DMS 273 treated with DMSO at 0.1 percent for 48 hours (cell line): ENCODE results near the gene POU5F1.
"Not testable (repeated sequence)": the region's sequence is repeated elsewhere in the genome, so short reads cannot be mapped to it uniquely, and the experiment has no call there.

ENCODE experiments used
- DNase-seq: peaks from one replicate; lab custom pipeline; 2025; lab: John Stamatoyannopoulos, UW

The POU5F1 gene

GRCh38 chr6:31190488-31190887, 20.0 kb upstream of the POU5F1 start:
- no peak for DNase-seq

- DNase-seq = not testable (repeated sequence)
These were observed 18.7 kb upstream of the POU5F1 start for GRCh38 chr6:31189223-31189622.

- DNase-seq = no peak
These were observed 17.3 kb upstream of the POU5F1 start for GRCh38 chr6:31187780-31188194.

- no peak for DNase-seq
These were observed 15.7 kb upstream of the POU5F1 start for GRCh38 chr6:31186052-31186734.

DNA sequence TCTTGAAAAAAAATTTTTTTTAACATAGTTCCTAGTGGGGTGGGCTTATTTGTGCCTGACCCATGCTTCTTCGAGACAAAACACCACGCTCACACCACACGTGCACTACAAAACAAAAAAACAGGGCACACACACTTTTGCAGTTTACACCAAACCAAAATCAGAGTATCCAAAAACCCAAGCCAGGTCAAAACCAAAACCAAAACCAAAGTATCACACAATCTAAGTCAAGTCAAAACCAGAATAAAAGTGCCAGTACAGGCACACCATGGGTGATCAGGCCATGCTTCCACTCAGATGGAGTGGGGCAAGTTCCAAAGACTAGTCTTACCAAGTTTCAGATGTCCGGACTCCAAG, 15.2 kb upstream of the POU5F1 start:
- not testable (repeated sequence) for DNase-seq

- not testable (repeated sequence) for DNase-seq
These were observed 13.4 kb upstream of the POU5F1 start for GRCh38 chr6:31183859-31184258.

DNA sequence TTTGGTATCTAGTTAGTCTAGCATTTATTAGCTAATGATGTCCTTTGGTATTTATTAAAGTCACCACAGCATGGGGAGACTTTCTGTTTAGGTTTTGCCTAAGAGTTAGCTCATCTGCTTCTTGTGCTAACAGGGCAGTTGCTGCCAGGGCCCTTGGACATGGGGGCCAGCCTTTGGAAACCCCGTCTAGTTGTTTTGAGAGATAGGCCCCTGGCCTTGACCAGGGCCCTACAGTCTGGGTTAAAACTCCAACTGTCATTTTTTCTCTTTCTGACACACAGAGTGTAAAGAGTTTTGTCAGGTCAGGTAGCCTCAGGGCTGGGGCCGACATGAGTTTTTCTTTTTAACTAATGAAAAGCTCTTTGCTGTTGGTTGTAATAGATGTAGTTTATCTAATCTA, 12.8 kb upstream of the POU5F1 start:
- not testable (repeated sequence) for DNase-seq

DNA sequence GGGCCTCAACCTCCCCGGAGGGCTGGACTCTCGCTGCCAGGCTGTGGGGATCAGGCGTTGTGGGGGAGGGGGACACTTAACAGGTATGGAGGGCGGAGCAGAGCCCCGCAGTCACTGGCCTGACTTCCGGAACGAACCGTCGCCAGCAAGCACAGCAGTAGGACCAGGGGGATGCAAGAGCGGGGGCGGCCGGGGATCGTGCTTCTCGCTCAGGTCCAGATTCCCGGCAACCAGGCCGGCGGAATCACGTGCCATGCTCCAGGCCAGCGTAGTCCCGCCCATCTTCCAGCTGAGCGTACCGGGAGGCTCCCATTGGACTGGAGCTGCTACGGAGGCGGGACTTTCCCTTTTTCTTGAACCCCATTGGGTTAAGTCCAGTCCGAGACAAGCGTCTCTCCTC, 10.0 kb upstream of the POU5F1 start:
- DNase-seq = no peak

DNA sequence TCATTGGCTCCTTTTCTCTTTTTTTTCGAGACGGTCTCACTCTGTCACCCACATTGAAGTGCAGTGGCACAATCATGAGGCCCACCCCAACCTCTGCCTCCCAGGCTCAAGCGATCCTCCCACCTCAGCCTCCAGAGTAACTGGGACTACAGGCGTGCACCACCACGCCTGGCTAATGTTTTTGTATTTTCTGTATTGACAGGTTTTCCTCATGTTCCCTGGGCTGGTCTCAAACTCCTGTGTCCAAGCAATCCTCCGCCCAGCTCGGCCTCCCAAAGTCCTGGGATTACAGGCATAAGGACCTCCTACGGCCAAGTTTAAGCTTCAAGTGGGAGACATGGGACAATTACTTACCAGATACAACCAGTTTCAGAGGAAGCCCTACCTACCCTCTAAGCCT, 9.4 kb upstream of the POU5F1 start:
- DNase-seq = no peak

DNA sequence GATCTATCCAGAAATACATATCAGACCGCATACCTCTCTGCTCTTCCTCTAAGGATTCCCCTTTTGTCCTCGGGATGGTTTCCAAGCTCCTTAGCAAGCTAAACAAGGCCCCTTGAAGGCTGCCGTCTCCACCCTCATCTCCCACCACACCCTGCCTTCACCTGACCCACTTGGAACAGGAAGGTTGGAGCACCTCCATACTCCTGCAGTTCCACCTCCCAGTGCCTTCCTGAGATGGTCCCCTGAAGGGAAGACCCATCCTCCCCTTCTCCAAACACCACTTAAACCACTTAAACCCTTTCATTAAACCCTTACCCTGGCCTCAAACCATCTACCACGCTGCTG, 8.5 kb upstream of the POU5F1 start:
- no peak for DNase-seq

DNA sequence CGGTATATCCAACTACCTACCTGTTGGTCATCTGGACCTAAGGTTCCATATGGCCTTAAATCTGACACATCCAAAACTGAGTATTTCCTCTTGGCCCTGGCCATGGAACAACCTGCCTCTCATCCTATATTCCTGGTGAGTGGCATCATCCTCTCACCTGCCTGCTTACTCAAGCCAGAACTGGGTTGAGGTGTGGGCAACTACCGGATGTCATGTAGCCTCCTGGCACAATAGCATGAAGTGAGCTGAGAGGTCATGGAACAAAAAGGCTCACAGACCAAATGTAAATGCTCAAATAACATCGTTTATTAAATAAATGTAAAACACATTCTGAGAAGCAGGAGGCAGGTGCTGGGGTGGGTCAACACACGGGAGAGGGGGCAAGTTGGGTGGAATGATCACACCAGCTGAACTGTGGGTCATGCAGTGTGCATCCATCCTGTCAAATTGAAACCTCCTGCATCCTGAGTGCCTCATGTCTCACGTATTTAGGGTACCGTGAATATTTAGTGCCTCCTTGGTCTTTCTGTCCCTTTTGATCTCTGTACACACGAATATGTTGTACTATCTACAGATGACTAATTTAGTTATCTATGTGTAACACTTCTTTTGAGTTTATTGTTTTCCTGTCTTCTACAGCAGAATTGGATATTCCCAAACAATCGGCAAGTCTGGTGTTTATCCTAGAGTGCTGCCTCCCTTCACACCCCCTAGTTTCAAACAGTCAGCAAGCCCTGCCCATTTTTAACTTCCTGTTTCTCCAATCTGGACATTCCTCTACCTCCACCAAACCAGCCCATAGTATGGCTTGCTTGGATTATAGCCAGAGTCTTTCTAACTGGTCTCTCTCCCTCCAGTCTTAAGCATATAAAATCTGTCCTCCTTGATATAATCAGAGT, 7.9 kb upstream of the POU5F1 start:
- no peak for DNase-seq

DNA sequence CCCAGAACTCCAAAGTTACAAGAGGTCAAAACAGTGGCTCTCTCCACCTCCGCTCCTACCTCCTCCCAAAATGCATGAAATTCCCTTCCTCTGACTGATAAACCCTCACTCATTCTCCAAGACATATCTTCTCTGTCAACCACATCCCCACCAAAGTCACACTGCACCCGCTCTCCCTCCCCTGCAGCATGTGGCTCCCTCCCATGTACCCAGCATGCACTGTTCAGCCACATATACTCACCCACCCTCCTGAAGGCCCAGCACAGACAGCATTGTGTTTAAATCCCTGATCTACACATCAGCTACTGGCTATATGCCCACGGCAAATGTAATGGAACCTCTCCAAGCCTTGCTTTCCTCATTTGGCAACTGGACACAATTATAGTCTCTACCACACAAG, 5.5 kb upstream of the POU5F1 start:
- no peak for DNase-seq

GRCh38 chr6:31174378-31174777, 3.9 kb upstream of the POU5F1 start:
- DNase-seq = no peak

DNA sequence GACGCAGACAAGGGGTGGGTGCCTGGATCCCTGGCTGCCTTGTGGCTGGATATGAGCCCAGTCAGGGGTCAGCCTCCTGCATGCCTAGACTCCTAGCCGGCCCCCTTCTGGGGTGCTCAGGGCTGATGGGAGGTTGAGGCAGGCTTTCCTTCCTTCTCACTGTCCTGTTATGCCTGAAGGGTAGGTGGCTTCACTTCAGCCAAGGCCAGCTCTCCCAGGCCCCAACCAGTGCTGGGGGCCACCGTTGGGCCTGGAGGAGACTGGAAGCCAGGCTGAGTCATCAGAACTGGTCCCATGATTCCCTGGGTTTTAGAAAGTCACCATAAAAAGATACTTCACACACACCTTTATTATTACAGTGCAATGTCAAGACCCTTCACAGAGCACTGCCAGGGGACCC, 2.9 kb upstream of the POU5F1 start:
- DNase-seq = no peak

DNA sequence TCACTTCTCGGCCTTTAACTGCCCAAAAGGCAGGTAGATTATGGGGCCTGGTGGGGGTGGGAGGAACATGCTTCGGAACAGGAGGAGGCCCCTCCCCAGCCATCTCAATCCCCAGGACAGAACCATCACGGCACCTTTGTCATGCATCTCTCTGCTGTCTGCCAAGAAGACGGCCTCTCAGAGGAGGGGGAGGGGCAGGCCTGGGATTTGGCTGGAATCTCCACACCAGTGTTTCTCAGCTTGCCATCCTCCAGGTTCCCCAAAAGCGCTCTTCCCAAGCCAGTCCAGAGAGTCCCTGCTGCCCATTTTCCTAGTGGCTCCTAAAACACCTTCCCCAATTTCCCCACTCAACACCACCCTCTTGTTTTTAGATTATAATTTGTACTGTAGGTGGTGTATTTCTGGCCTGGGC, 2.5 kb upstream of the POU5F1 start:
- no peak for DNase-seq

GRCh38 chr6:31171931-31172905, 1.7 kb upstream of the POU5F1 start:
- no peak for DNase-seq

DNA sequence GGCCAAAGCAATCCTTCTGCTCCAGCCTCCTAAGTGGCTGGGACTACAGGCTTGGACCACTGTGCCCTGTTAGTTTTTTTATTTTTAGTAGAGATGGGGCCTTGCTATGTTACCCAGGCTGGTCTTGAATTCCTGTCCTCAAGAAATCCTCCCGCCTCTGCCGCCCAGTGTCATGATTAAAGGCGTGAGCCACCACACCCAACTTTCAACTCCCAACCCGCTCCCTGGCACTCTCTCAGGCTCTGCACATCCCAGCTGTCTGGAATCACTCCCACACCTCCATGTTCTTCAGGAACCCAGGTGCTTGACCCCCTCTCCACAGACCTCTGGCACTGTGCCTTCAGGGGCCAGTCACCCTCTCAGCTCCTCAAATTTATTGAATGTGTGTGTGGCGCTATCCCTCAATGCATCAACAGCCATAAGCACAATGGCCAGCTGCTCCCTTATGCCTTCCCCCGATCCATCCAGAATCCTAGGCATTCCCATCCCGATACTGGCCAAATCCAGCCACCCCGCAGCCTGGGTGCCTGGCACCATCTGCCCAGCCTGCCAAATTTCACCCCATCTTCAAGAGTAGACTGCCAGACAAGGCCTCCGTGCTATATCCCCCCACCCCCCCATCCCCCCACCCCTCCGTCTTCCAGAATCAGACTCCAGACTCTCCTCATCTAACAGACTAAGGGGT, 647 bp upstream of the POU5F1 start:
- no peak for DNase-seq

DNA sequence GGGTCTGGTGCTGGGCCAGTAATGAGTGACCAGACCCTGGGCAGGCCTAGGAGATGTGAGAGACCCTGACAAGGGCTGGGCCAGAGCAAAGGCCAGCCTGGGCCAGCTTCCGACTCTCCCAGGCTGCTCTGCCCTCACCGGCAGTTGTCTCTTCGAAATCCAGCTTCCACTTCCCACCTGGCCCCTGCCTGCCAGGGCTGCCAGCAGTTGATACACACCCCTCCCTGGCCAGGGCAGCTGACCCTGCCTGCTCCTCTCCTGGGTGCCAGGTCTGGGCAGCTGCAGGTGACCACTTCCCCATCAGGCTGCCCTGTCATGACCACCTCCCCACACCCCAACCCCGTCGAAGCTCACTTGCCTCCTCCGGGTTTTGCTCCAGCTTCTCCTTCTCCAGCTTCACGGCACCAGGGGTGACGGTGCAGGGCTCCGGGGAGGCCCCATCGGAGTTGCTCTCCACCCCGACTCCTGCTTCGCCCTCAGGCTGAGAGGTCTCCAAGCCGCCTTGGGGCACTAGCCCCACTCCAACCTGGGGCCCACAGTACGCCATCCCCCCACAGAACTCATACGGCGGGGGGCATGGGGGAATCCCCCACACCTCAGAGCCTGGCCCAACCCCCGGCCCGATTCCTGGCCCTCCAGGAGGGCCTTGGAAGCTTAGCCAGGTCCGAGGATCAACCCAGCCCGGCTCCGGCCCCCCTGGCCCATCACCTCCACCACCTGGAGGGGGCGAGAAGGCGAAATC, 453 bp downstream of the POU5F1 start:
- DNase-seq = not testable (repeated sequence)

DNA sequence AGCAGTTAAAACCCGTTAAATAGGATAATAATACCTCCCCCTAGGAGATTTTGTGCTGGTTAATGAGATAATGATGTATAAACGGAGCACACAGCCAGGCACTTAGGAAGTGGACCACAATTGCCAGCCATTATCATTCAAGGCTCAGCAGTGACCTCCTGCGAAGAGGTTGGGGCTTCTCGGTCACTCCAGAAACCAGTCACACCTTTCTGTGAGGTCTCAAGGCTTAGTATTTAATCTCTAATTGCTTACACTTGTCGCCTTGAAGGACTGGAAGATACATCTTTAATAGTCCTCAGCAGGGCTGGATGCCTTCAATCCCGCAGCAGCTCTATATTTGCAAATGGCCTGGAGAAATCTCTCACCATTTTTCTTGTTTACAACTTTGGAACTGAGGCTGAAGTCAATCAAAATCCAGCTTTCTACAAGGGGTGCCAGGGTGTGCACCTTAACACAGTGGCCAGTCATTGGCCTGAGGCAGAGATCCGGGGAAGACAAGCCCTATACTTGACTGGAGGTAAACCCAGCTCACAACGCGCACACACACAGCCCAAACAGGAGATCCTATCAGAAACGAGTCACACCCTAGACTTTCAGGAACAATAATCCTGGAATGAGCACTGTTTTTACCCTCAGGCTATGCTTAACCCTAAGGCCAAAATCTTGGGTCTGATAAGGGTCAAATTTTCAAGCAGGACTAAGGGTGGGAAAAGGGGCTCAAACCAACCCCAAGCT, 1.2 kb downstream of the POU5F1 start:
- DNase-seq = no peak

- DNase-seq = no peak
These were observed 1.9 kb downstream of the POU5F1 start for GRCh38 chr6:31168606-31169005.
